Kidney epithelial cell (primary cell): ENCODE measurements around the gene PKD2. TPM values are rescaled to one million over a fixed set of nuclear protein-coding genes. Genes with fewer than 3 reads are reported as not detected.
A peak's percentile ranks its signal among the peaks of the same experiment; 100 is the strongest.

ENCODE experiments used
- DNase-seq: peaks from one replicate; pipeline ENCODE4 v3.0.0-alpha.2; 2010; ENCODE audit warnings: low read depth
- H3K27me3 ChIP-seq: 2 replicates; pipeline ENCODE4 v1.6.0; 2011; ENCODE audit warnings: low read length; ENCODE audit not compliant: control insufficient read depth, insufficient read depth
- H3K36me3 ChIP-seq: 2 replicates; pipeline ENCODE4 v1.5.1; 2011; ENCODE audit warnings: low read length; ENCODE audit not compliant: control insufficient read depth, insufficient read depth
- H3K4me3 ChIP-seq: 2 replicates; pipeline ENCODE4 v1.5.1; 2011; ENCODE audit warnings: low read depth, mild to moderate bottlenecking, control low read depth, low read length
- CTCF ChIP-seq: IDR thresholded peaks from 2 replicates; pipeline ENCODE4 v1.5.1; 2011; ENCODE audit warnings: mild to moderate bottlenecking, moderate library complexity, low read length, control low read depth, inconsistent platforms; ENCODE audit not compliant: insufficient read depth, poor library complexity, severe bottlenecking
- total RNA-seq: library from RNA; depleted of rRNA; stranded (reverse); fragments of >200 nt; gene quantifications from 2 replicates; pipeline ENCODE4 v1.2.3, GENCODE V29; 2015

PKD2 gene
- total RNA-seq, 1 donor from 2014 or later: 31.6 TPM

- peak; percentile 91 for DNase-seq
- Histone ChIP-seq H3K4me3 (peak within 1 kb of the TSS; percentile 55), H3K36me3 (peaks cover 2% of the 10 kb centered on the region), H3K27me3 (no peaks in the 10 kb centered on the region)
- TF ChIP-seq CTCF: no peak
These were observed 32.0 kb upstream of the PKD2 start, which contains the start of gene SPP1 for GRCh38 chr4:87975466-87975865. Gene SPP1, plus strand, starts transcription at chr4:87975714. Its CDS starts 1,182 bp downstream, at chr4:87976896.

GRCh38 chr4:87977521-87978278 lies 29.7 kb upstream of the PKD2 start:
- Histone ChIP-seq H3K4me3 (peak overlapping the region; percentile 55), H3K36me3 (peaks cover 4% of the 10 kb centered on the region)
- no peak for DNase-seq

GRCh38 chr4:87978681-87979080 lies 28.8 kb upstream of the PKD2 start:
- Histone ChIP-seq H3K4me3 (peak overlapping the region; percentile 0), H3K27me3 (no peaks in the 10 kb centered on the region), H3K36me3 (peaks cover 4% of the 10 kb centered on the region)
- DNase-seq: peak; percentile 48
- no peak for TF ChIP-seq CTCF

More at GRCh38 chr4:87977521-87978278, 29.7 kb upstream of the PKD2 start:
- no peak for TF ChIP-seq CTCF
- no peaks in the 10 kb centered on the region for H3K27me3 ChIP-seq

- no peak for DNase-seq
- peaks cover 4% of the 10 kb centered on the region for H3K36me3 ChIP-seq
- no peaks in the 10 kb centered on the region for H3K27me3 ChIP-seq
- no peak overlapping the region for H3K4me3 ChIP-seq
- no peak for TF ChIP-seq CTCF
These were observed 27.6 kb upstream of the PKD2 start for GRCh38 chr4:87979810-87980209.

GRCh38 chr4:87981486-87981885 lies 25.9 kb upstream of the PKD2 start:
- peaks cover 4% of the 10 kb centered on the region for H3K36me3 ChIP-seq
- no peak for TF ChIP-seq CTCF
- no peak for DNase-seq
- no peak overlapping the region for H3K4me3 ChIP-seq
- H3K27me3 ChIP-seq: no peaks in the 10 kb centered on the region

GRCh38 chr4:87982036-87982435 lies 25.4 kb upstream of the PKD2 start:
- Histone ChIP-seq H3K4me3 (no peak overlapping the region), H3K27me3 (no peaks in the 10 kb centered on the region), H3K36me3 (peaks cover 4% of the 10 kb centered on the region)
- DNase-seq: no peak
- no peak for TF ChIP-seq CTCF
